ENCODE data around the gene ATP6V0D1.
"Not testable (repeated sequence)": the region's sequence is repeated elsewhere in the genome, so short reads cannot be mapped to it uniquely, and the experiment has no call there.

The ATP6V0D1 gene

DNA sequence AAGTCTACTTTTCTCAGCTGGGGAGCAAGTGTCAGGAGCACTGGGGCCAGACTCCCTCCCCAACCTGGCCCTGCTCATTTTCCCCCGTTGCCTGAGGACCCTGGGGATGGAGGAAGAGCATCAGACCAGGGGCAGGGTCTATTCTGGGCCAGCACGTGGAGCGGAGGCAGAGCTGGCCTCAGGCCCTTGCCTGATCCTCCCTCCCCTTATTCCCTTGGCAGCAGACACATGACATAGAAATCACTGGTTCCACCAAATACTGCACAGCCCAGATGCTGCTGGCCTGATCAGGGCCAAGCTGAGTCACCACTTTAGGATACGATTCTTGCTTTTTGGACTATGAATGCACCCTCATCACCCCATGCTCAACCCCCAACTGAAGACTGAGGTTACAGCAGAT lies 18.1 kb upstream of the ATP6V0D1 start:
- DNase-seq (ENCODE audit: extremely low spot score), result no peak
- ChIA-PET CTCF (interaction anchor here (0.6 kb wide), 1 partner anchor 18 kb away, joined by 4 read pairs; no protein-coding TSS in a partner anchor), POLR2A (no interaction called here)
- TF ChIP-seq FOXK2 (IDR thresholded peaks at IDR 0.05) (no peak), BHLHE40 (IDR thresholded peaks at IDR 0.05; ENCODE audit: borderline replicate concordance) (no peak), CTBP1 (IDR thresholded peaks at IDR 0.05; ENCODE audit: borderline replicate concordance) (no peak), LEF1 (IDR thresholded peaks at IDR 0.05; ENCODE audit: borderline replicate concordance) (no peak), TARDBP (IDR thresholded peaks at IDR 0.05) (no peak), L3MBTL2 (conservative IDR thresholded peaks at IDR 0.05) (no peak), NFRKB (IDR thresholded peaks at IDR 0.05) (no peak), SP1 (IDR thresholded peaks at IDR 0.05) (no peak), ELF4 (IDR thresholded peaks at IDR 0.05) (no peak), ZNF384 (IDR thresholded peaks at IDR 0.05) (no peak), FOXA1 (IDR thresholded peaks at IDR 0.05) (no peak), SUZ12 (IDR thresholded peaks at IDR 0.05) (no peak), FOXM1 (IDR thresholded peaks at IDR 0.05; ENCODE audit: borderline replicate concordance) (no peak), HDGF (IDR thresholded peaks at IDR 0.05; ENCODE audit: borderline replicate concordance) (no peak)
- TF ChIP-seq, protein P1, sequence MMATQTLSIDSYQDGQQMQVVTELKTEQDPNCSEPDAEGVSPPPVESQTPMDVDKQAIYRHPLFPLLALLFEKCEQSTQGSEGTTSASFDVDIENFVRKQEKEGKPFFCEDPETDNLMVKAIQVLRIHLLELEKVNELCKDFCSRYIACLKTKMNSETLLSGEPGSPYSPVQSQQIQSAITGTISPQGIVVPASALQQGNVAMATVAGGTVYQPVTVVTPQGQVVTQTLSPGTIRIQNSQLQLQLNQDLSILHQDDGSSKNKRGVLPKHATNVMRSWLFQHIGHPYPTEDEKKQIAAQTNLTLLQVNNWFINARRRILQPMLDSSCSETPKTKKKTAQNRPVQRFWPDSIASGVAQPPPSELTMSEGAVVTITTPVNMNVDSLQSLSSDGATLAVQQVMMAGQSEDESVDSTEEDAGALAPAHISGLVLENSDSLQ (IDR thresholded peaks at IDR 0.05), result no peak

DNA sequence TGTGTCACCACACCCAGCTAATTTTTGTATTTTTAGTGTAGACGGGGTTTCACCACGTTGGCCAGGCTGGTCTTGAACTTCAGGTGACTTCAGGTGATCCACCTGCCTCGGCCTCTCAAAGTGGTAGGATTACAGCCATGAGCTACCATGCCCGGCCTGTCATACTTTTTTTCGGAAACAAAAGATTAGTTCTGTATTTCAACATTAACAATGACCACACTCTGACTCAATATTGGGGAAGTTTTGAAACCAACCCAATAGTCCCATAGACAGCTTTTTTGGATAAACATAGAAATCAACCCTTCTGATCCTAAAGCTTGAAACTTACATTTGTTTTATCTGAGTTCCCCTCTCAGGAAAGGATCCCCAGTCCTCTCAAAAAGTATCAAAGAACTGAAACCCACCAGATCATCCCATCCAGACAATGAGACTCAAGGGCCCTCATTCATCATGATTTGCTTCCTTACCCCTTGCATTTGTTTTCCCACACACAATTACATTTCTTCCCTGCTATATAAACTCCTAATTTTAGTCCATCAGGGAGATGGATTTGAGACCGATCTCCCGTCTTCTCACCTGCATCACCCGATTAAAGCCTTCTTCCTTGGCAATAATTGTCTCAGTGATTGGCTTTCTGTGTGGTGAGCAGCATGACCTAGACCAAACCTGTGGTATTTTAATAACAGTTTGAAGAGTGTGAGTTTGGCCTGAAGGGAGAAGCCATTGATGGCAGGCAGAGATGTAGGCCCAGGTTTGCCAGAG lies 9.6 kb upstream of the ATP6V0D1 start:
- POLR2A ChIA-PET, result interaction anchor here (2.4 kb wide), 1 partner anchor 9 kb away, joined by 11 read pairs; the partner anchor contains the start of gene ATP6V0D1
- no peak for DNase-seq (ENCODE audit: extremely low spot score)
- CTCF ChIA-PET, result interaction anchor here (0.6 to 2.4 kb wide), 4 partner anchors 9 to 31 kb away, joined by 3 to 12 read pairs (median 8); partner anchors contain the start of gene ATP6V0D1
- no peak for TF ChIP-seq FOXK2 (IDR thresholded peaks at IDR 0.05)
- no peak for TF ChIP-seq FOXA1 (IDR thresholded peaks at IDR 0.05)
- TF ChIP-seq ZNF384 (IDR thresholded peaks at IDR 0.05), result no peak
- TF ChIP-seq SP1 (IDR thresholded peaks at IDR 0.05), result no peak

DNA sequence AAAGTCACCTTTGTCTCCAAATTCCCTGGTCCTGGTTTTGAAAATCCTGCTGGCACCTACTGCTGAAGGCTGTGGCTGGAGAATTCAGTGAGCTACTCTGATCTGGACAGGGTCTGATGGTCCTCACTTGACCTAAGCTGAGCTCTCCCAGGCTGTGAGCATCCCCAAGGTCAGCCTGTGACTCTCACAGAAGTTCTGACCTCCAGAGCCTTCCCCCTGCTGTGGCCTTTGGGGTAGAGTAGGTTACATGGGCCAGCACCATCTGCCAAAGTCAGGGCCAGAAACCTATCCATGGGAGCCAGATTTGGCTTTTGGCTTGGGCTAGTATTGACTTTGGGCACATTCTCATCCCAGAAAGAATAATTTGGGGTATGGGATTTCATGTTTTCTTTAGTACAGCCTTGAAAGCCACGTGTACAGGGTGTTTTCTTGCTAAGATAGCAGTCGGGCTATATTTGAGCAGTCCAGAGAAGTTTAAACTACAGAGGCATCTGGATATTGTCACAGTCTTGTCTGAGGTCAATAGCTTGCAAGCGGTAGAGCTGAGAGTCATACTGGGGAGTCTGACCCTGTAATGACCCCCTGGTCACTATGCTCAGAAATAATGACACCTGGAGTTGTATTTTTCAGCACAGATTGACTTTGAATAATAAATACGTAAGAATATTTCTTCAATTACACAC lies 8.6 kb upstream of the ATP6V0D1 start:
- ChIA-PET POLR2A (interaction anchor here (2.4 kb wide), 1 partner anchor 8 kb away, joined by 11 read pairs; the partner anchor contains the start of gene ATP6V0D1), CTCF (interaction anchor here (0.7 to 1.7 kb wide), 6 partner anchors 8 to 388 kb away, joined by 3 to 9 read pairs (median 7); partner anchors contain the start of gene ATP6V0D1)
- TF ChIP-seq FOXA1 (IDR thresholded peaks at IDR 0.05) (no peak), SP1 (IDR thresholded peaks at IDR 0.05) (no peak), ARNT (IDR thresholded peaks at IDR 0.05) (no peak), NFRKB (IDR thresholded peaks at IDR 0.05) (no peak), ZNF384 (IDR thresholded peaks at IDR 0.05) (no peak), FOXM1 (IDR thresholded peaks at IDR 0.05; ENCODE audit: borderline replicate concordance) (no peak), TARDBP (IDR thresholded peaks at IDR 0.05) (no peak), HDGF (IDR thresholded peaks at IDR 0.05; ENCODE audit: borderline replicate concordance) (no peak), BHLHE40 (IDR thresholded peaks at IDR 0.05; ENCODE audit: borderline replicate concordance) (no peak), ELF4 (IDR thresholded peaks at IDR 0.05) (no peak), L3MBTL2 (conservative IDR thresholded peaks at IDR 0.05) (no peak), SUZ12 (IDR thresholded peaks at IDR 0.05) (no peak), LEF1 (IDR thresholded peaks at IDR 0.05; ENCODE audit: borderline replicate concordance) (no peak), FOXK2 (IDR thresholded peaks at IDR 0.05) (no peak), CTBP1 (IDR thresholded peaks at IDR 0.05; ENCODE audit: borderline replicate concordance) (no peak)
- TF ChIP-seq, protein P1 (IDR thresholded peaks at IDR 0.05), result no peak
- no peak for DNase-seq (ENCODE audit: extremely low spot score)

DNA sequence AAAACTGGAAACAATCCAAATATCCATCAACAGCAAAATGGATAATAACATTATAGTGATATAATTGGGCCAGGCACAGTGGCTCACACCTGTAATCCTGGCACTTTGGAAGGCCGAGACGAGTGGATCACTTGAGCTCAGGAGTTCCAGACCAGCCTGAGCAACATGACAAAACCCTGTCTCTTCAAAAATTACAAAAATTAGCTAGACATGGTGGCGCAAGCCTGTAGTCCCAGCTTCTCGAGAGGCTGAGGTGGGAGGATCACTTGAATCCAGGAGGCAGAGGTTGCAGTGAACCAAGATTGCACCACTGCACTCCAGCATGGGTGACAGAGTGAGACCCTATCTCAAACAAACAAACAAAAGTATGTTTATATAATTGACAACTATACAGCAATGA lies 6.6 kb upstream of the ATP6V0D1 start:
- CTCF ChIA-PET, result interaction anchor here (0.6 kb wide), 1 partner anchor 92 kb away, joined by 3 read pairs; no protein-coding TSS in a partner anchor
- DNase-seq (ENCODE audit: extremely low spot score); POLR2A ChIA-PET: not testable (repeated sequence)

DNA sequence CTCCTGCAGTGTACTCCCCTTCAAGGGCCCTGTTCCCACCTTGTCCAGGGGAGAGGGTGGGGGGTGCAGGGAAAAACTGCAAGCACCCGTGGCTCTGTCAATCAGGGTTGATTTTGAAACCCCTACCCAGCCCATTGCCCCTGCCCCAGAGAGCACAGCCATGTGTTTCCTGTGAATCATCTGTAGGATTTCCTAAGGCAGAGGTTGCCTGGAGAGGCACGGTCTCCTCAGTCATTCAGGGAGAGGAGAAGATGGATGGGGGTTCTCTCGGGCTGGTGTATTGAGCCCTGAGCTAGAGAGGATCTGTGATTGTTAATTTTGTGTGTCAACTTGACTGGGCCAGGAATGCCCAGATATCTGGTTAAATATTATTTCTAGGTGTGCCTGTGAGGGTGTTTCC lies 5.8 kb upstream of the ATP6V0D1 start:
- POLR2A ChIA-PET, result no interaction called here

More for the DNA sequence above, 5.8 kb upstream of the ATP6V0D1 start:
- DNase-seq (ENCODE audit: extremely low spot score), result no peak
- TF ChIP-seq FOXA1 (IDR thresholded peaks at IDR 0.05) (no peak), ZNF384 (IDR thresholded peaks at IDR 0.05) (no peak), BHLHE40 (IDR thresholded peaks at IDR 0.05; ENCODE audit: borderline replicate concordance) (no peak), FOXM1 (IDR thresholded peaks at IDR 0.05; ENCODE audit: borderline replicate concordance) (no peak), LEF1 (IDR thresholded peaks at IDR 0.05; ENCODE audit: borderline replicate concordance) (no peak), SP1 (IDR thresholded peaks at IDR 0.05) (no peak), L3MBTL2 (conservative IDR thresholded peaks at IDR 0.05) (no peak), FOXK2 (IDR thresholded peaks at IDR 0.05) (no peak), SUZ12 (IDR thresholded peaks at IDR 0.05) (no peak), NFRKB (IDR thresholded peaks at IDR 0.05) (no peak), HDGF (IDR thresholded peaks at IDR 0.05; ENCODE audit: borderline replicate concordance) (no peak)
- CTCF ChIA-PET, result interaction anchor here (0.6 kb wide), 1 partner anchor 37 kb away, joined by 4 read pairs; no protein-coding TSS in a partner anchor

All from HEK293T (cell line).